SK-N-DZ (cell line): Measurements from ENCODE around the gene KCNQ1.
A peak's percentile ranks its signal among the peaks of the same experiment; 100 is the strongest.

Experiments
- DNase-seq: peaks from one replicate; pipeline ENCODE4 v3.0.0-alpha.2; 2015; ENCODE audit warnings: low spot score

The KCNQ1 gene

DNA sequence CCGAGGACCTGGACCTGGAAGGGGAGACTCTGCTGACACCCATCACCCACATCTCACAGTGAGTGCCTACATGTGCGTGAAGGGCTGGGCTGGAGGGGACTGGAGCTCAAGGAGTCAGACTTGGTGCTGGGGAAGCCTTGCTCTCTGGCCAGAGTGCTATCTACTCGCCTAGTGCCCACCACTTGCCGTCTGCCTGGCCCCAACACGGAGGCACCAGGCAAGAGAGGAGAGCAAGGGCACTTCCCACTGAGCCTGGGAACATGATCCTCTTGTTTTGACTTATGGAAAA is 217.2 kb downstream of the KCNQ1 start:
- DNase-seq = no peak

- DNase-seq = no peak
These were observed 217.9 kb downstream of the KCNQ1 start for GRCh38 chr11:2662430-2663299.

- no peak for DNase-seq
These were observed 218.7 kb downstream of the KCNQ1 start for GRCh38 chr11:2663506-2663905.

- DNase-seq = no peak
These were observed 219.1 kb downstream of the KCNQ1 start for GRCh38 chr11:2663915-2664314.

DNA sequence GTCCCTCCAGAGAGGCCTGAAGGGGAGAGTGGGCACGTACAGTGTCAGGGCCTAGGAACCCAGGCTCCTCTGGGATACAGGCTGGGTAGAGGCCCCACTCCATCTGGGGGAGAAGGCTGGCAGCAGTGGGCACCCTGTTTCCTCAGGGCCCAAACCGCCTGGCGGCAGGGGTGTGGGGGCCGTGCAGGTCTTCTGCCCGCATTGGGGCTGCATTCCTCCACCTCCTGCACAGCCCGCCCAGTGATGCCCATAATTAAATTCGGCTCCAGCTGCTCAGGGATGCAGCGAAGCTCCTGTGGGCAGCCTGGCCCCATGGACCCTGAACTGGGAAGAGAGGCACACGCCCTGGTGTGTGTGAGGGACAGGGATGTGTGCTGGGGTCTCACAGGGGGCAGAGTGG is 219.6 kb downstream of the KCNQ1 start:
- DNase-seq = no peak

GRCh38 chr11:2664791-2665525 is 220.2 kb downstream of the KCNQ1 start:
- no peak for DNase-seq

DNA sequence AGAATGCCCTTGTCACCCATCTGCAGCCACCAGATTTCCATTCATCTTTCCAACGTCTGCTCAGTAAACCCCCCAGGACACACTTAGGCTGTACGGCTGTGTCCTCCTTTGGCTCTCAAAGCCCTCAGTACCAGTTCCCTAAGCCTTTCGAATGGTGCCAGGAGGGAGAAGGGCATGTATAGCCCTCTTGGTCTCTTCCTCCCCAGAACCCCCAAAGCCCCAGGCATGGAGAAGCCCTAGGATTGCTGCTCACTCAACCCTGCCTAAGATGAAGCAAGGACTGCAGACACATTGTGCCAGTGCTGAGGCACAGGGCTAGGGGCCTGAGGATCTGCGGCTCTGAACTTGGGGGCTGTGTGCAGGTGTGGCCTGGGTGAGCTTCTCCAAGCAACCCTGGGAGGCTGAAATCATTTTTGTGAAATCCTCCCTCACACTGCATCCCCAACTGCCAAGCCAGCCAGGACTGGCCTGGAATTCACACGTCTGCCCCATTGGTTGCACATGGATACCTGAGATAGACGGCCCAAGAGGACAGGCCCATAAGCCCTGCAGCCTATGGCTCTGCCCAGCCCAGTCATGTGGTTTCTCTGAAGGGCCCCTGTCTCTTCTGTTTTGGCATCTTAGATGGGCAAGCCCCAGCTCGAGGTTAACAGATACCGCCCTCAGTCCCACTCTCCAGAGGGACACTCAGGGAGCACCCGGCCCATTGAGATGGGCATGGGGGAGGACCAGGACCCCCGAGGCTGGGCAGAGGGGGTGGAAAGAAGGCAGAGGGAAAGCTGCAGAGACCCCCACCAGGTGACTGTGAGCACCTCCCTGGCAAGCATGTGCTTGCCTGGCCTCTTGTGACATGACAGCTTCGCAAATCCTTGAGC is 221.0 kb downstream of the KCNQ1 start:
- DNase-seq = no peak

- peak; percentile 47 for DNase-seq
These were observed 221.6 kb downstream of the KCNQ1 start for GRCh38 chr11:2666401-2666741.

DNA sequence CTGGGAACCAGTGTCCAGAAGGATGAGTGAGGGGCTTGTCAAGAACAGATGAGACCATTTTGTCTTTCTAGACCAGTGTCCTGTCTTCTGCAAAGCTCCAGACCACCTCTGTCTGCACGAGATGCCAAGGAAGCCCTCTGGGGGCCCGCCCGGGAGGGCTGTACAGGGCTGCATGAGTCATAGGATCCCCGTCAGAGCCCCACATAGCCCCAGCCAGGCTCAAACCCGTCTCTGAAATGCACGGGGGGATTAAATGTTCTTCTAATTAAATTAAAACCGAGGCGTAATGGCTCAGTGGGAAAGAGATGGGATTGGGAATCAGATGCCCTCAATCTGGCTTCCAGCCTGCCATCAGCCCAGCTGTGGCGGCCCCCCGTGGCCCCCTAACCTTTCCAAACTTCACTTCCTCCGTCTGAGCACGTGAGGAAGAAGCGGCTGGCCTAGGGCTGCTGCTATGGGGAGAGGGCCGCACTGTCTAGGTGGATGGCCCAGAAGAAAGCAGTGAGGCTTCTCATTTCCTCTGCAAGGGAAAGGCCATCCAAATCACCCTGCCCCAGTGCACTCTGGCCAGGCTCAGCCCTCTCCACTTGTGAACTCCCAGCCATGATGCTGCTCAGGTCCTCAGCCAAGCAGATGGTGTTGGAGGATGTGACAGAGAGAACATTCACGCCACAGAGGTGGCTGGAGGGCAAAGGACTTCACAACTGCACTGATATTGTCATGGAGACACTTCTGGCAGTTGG is 222.2 kb downstream of the KCNQ1 start:
- DNase-seq = no peak

GRCh38 chr11:2667940-2668339 is 223.1 kb downstream of the KCNQ1 start:
- no peak for DNase-seq

DNA sequence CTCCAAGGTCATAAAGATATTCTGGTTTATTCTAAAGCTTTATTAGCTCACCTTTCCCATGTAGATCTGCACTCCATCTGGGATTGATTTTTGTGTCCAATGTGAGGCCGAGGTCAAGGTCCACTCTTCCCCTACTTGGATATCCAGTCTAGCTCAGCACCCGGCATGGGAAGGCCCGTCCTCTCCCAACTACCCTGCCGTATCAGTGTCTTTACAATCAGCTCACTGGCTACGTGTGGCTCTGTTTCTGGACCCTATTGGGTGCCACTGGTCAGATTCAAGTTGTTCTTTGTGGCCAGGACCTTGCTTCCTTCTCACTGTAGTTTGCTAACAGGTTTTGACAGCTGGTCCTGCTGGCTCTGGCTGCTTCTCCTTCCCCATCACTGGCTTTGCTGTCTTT is 224.1 kb downstream of the KCNQ1 start:
- peak; percentile 62 for DNase-seq

- no peak for DNase-seq
These were observed 225.0 kb downstream of the KCNQ1 start for GRCh38 chr11:2669634-2670469.

DNA sequence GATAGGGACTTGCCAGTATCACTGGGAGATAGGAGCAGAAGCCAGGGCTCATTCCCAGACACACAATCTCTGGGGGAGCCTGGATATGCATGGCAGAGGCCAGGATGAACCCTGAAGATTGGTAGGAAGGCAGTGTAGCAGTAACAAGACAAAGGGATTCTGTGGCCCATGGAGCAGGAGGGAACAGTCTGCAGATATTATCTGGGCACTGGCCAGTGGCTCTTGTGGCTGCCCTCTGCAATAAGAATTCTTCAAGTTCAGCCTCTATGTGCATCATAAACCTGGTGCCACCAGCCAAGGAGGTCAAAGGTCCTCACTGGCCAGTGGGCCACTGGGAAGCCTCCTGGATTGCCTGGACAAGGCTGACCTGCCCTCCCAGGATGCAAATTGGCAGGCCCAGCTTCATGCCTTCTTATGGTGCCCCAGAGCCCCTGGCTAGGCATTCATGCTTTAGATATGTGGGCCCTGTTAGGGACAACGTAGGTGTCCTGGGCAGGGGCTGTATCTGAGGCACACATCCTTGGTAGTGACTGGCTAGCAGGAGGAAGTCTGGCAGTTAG is 225.8 kb downstream of the KCNQ1 start:
- no peak for DNase-seq

- no peak for DNase-seq
These were observed 226.9 kb downstream of the KCNQ1 start for GRCh38 chr11:2671748-2672147.

- DNase-seq = no peak
These were observed 227.9 kb downstream of the KCNQ1 start for GRCh38 chr11:2672553-2673249.

DNA sequence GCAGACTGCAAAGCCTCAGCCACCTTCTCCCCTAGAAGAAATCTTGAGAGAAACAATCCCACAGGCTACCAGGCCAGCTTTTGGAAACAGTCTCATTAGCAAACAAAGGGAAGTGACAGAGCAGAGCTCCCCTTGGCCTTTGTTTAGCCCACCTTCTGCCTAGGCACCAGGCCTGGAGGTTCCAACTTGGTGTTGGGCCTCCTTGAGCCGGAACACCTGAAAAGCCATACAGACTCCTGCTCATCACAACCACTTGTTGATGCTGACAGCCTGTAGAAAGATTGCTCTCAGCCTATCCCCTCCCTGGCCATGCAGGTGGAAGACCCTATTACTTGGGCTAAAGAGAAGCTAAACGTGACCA is 228.4 kb downstream of the KCNQ1 start:
- DNase-seq = no peak

DNA sequence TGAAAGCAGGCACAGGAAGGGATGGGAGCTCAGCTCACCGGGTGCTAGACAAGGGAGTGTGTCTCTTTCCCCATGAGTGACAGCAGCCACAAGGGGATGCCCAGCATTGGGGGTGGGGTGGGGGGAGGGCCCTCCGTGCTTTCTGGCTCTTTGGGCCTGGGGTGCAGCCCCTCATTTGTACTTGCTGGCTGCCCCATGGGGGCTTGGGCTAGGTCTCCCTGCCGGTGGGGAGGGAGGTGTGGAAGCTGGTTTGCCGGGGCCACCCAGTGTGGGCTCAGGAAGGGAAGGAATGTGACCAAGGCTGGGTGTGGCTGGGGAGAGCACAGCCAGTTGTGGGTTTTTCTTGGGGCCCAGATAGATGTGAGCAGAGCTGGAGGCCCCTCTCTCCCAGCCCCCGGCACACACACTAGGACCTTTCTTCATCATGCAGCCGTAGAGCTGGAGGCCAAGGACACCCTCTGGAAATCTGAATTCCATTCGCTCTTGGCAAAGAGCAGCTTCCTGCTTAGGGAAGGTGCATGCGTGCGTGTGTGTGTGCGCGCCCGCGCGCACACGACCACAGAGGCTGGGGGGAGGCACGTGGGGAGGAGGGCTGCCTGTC is 229.2 kb downstream of the KCNQ1 start:
- no peak for DNase-seq

DNA sequence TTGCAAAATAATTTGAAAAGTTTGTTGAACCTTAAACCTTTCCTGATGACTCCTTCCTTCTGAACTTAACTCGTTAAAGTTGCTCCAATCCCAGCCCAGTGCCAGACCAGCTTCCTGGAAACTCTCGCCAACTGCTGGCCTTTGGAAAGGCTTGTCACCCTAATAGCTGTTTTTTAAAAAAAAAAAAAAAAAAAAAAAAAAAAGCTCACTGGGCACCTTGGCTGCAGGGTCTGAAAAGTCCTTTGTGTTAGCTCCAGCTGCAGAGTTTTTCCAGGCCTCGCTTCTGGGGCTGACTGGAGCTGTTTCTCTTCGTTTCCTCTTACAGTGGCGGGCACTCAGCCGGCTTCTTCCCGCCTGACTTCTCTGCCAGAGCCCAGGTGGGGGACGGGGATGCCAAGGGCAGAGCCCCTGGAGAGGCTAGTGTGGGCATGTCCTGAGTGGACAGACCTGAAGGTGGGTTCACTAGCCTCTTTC is 229.9 kb downstream of the KCNQ1 start:
- no peak for DNase-seq

- DNase-seq = no peak
These were observed 230.7 kb downstream of the KCNQ1 start for GRCh38 chr11:2675540-2675939.
